ENCODE results near the gene GLRX5.

Gene GLRX5

GRCh38 chr14:95518045-95518751, 16.7 kb upstream of the GLRX5 start:
- no peak for DNase-seq

- DNase-seq: peak; percentile 47
Measured at GRCh38 chr14:95519699-95520098, 15.2 kb upstream of the GLRX5 start.

- no peak for DNase-seq
Measured at GRCh38 chr14:95520346-95520745, 14.5 kb upstream of the GLRX5 start.

DNA sequence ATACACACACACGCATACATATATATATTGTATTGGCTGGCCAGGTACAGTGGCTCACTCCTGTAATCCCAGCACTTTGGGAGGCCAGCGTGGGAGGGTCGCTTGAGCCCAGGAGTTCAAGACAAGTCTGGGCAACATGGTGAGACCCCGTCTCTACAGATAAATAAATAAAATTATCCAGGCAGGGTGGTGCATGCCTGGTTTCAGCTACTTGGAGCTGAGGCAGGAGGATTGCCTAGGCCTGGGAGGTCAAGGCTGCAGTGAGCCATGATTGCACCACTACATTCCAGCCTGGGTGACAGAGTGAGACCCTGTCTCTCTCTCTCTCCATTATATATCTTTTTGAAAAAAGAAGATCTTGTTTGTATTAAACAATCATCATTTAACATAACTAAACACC, 13.8 kb upstream of the GLRX5 start:
- no peak for DNase-seq

- no peak for DNase-seq
Measured at GRCh38 chr14:95522116-95522515, 12.7 kb upstream of the GLRX5 start.

DNA sequence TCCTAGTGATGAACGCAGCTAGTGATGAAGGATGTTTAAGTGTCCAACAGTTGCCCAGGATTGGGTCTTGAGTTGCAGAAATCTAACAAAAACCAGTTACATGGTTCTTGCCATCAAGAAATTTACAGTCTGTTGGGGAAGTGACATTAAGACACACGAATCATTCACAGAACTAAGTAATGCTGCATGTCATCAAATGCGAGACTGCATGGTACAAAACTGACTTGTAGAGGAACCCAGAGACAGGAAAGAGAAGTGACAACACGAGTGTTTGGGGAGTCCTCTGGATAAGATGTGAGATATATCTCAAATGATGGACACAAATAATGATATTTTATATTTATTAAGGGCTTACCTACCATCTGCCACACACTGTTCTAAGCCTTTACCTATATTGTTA, 12.3 kb upstream of the GLRX5 start:
- no peak for DNase-seq

- no peak for DNase-seq
Measured at GRCh38 chr14:95523051-95523814, 11.6 kb upstream of the GLRX5 start.

- DNase-seq: peak; percentile 26
Measured at GRCh38 chr14:95523815-95524448, 10.9 kb upstream of the GLRX5 start.

DNA sequence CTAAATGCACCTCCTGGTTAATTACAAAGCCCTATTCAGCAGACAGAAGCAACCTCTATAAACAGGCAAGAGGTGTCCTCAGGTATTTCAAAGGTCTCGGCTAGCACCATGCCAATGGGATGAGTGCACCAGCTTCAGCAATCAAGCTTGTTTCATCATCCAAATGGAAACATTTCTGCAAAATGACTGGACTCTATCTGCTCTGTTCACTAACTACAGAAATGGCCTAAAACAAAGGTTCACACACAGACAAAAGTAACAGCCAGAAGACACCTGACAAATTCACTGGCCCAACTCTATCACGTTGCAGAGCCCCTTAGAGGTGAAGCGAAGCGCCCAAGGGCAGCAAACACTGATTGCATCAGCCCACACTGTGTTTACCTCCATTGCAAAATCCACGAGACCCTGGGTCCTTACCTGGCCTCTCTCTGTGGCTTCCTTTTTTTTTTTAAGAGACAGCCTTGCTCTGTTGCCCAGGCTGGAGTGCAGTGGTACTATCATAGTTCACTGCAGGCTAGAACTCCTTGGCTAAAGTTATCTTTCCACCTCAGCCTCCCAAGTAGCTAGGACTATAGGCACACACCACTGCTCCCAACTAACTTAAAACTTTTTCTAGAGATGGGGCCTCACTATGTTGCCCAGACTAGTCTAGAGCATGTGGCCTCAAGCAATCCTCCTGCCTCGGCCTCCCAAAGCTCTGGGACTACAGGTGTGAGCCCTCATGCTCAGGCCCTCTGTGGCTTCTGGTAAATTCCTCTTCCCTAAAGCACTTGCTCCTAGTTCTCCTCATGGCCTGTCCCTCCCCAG, 9.9 kb upstream of the GLRX5 start:
- DNase-seq: no peak

DNA sequence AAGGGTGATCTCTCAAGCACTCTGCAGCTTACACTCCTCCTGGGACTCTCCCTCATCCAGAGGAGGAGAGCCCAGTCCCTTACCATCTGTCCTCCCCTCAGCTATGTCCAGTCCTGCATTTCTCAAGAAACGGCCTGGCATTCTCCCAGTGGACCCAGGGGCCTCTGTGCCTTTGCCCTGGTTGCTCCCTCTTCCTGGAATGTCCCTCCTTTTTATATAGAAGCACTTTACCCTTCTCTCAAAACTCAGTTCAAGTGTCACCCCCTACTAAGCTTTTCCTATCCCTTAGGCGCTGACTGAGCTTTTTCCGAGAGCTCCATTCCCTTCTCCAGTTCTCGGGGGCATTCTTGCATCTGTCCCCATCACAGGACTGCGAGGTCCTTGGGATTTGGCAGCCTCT, 8.9 kb upstream of the GLRX5 start:
- DNase-seq: no peak

GRCh38 chr14:95526483-95527386, 8.1 kb upstream of the GLRX5 start:
- no peak for DNase-seq

DNA sequence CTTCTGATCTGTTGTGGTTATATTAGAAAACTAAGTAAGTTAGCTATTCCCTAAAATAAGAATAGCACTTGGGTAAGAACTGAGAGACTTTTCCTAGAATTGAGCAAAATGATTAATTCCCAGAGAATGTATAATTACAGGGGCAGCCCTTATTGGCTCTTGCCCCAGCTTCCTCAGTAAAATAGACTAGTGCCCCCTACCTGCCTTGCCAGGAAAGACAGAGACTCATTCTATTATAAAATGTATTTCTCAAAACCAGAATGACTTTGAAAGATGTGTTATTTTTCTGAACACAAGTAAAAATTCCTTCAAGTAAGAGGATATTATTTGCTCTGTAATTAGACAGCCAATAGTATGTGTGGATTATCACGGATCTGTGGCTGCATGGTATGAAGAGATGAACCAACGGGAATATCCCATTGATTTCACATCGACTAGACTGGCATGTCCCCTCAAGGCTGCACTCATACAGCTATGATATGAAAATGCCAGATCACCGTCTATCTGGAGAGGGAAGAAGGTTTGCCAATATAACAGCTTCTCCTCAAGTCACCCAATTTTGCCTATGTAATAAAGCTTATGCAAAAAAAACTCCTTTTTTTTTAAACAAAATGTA, 7.4 kb upstream of the GLRX5 start:
- peak; percentile 34 for DNase-seq

- no peak for DNase-seq
Measured at GRCh38 chr14:95529216-95529615, 5.6 kb upstream of the GLRX5 start.

- no peak for DNase-seq
Measured at GRCh38 chr14:95530473-95531276, 4.2 kb upstream of the GLRX5 start.

GRCh38 chr14:95531473-95531872, 3.4 kb upstream of the GLRX5 start:
- no peak for DNase-seq

GRCh38 chr14:95531969-95532368, 2.9 kb upstream of the GLRX5 start:
- DNase-seq: no peak

DNA sequence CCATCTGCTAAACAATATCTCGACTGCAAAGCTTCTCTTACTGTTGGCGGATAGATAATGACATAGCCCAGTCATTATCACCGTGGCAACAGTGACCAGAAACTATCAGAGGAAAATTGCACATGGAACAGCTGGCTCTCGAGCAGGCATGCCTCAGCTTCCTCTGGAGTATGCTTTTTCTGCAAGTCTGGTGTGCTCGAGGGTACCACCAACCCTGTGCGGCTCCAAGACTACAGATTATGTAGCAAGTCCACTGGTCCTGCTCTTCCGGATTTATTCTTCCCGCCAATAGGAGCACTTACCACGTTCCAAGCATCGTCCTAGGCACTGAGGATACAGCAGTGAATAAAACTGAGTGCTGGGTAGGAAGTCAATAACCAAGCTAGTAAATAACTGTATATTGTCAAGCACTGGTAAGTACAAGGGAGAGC, 1.4 kb upstream of the GLRX5 start:
- DNase-seq: no peak

DNA sequence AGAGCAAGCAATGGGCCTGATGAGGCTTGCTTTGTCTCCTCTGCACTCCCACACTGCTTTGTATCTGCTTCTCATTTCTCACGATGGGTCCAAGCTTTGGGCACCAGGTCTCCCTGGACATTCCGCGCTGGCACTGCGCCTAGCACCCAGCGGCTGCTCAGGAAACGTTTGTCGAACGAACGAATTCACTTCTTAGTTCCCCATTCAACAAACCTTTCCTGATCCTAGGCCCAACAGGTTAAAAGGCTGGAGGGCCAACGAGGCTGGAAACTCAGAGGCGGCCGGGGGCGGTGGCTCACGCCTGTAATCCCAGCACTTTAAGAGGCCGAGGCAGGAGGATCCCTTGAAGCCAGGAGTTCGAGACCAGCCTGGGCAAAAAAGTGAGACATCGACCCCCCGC, 1.0 kb upstream of the GLRX5 start:
- DNase-seq: no peak

DNA sequence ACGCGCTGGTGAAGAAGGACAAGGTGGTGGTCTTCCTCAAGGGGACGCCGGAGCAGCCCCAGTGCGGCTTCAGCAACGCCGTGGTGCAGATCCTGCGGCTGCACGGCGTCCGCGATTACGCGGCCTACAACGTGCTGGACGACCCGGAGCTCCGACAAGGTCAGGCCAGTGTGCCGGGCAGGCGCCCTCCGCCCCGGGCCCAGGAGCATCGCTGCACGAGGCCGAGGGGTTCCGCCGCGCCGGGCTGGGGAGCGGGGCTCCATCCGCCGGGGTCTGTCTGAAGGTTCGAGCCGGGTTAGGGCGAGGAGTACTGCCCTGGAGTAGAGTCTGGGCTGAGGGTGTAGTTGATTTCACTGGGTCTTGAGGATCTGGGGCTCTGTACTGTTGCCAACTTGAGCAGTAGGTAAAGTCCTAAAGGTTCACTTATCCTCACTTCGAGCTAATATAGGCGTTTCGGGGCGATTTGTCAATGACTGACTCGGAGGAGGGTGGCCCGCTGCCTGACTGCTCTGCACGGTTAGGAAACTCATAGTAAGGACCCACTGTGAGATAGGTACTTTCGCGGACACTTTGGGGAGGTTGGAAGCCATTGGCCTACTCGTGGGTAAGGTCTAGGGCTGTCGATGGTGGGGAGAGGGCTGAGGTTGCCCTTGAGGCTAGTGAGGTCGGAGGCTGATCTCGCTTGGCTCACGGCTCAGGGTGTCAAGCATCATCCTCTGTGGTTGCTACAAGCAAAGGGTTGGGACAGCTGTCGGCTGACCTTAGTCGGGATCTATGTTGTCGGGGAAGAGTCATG, 574 bp downstream of the GLRX5 start:
- DNase-seq: no peak

All from T-helper 9 cell (primary cell).